GM04503 (cell line): ENCODE data around the gene MRPS30.
"Not testable (repeated sequence)": the region's sequence is repeated elsewhere in the genome, so short reads cannot be mapped to it uniquely, and the experiment has no call there.

Source experiments
- DNase-seq: peaks from one replicate; pipeline ENCODE4 v3.0.0-alpha.2; 2012; ENCODE audit warnings: low read depth

Gene MRPS30

DNA sequence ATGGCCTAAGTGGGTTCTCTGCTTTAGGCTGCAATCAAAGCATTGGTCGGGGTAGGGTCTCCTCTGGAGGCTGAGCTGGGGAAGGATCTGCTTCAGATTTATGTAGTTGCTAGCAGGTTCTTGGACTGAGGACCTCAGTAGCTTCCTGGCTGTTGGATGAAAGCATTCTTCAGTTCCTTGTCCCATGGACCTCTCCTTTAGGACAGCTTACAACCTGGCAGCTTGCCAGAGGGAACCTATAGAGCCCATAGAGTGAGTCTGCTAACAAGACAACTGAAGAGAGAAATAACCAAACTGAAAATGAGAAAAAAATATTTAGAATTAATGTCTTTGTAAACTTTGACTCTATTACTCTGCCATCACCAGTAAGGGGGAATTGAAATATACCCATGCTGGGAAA lies 12.4 kb downstream of the MRPS30 start:
- no peak for DNase-seq

DNA sequence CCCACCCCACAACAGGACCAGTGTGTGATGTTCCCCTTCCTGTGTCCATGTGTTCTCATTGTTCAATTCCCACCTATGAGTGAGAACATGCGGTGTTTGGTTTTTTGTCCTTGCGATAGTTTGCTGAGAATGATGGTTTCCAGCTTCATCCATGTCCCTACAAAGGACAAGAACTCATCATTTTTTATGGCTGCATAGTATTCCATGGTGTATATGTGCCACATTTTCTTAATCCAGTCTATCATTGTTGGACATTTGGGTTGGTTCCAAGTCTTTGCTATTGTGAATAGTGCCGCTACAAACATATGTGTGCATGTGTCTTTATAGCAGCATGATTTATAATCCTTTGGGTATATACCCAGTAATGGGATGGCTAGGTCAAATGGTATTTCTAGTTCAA lies 15.9 kb downstream of the MRPS30 start:
- not testable (repeated sequence) for DNase-seq

DNA sequence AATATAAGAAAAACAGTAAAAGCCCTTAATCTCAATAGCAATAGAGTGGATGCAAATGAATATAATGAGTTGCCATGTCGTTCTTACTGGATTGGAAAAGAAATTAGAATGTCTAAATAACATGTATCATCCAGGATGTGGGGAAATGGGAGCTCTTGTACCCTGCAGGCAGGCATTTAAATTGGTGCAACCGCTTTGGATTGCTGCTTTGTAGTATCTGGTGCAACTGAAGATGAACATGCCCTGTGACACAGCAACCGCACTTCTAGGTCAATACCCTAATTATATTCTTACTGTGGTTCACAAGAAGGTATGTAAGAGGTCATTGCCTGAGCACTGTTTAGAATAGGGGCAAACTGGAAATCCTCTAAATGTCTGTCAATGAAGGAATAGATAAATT lies 18.9 kb downstream of the MRPS30 start:
- no peak for DNase-seq

DNA sequence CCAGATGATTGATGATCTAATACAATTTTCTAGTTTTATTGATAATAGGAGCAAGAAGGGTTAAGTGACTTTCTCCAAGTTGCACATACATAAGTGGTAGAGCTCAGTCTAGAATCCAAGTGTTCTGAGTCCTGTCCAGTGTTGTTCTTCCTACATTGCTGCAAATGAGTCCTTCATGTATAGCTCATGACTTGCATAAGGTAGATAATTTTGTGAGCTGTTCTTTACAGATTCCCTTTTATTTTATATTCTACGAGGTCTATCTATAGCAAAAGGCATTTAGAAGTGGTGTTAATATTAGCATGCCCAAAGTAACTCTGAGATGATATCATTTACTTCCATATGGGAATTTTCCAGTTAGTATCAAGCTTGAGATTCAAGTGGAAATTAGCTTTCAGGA lies 20.0 kb downstream of the MRPS30 start:
- DNase-seq, result no peak

DNA sequence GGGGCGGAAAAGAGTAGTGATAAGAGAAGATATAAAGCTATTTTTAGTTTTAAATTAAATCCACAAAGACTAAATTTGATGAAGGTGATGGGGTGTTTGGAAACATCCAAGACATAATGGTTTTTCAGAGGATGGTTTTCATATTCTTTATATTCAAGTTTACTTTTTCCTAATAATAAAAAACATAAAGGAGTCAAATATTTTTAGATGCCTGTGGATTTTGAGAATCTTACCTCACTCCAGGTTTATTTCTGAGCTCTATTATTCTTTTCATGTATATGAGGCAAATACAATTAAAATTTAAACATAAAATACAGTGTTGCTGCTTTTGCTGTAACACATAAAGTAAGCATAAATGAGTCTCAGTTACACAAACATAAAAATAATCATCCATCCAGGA lies 22.2 kb downstream of the MRPS30 start:
- DNase-seq, result no peak

DNA sequence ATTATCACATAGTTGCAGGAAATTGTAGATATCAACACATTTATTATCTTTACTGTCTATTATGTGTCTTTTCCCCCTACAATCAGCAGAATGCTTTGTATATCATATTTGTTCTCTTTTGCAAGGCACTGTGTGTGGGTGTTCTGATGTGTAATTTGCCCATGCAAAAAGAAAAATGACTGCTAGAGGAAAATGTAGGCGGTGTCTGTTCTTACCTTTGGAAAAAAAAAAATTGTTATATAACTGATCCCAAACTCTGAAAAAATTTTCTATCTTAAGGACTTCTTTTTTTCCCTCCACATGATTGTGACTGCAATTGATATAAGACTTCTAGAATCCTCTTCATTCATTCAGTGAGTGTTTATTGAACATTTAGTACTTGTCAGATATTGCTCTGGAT lies 24.5 kb downstream of the MRPS30 start:
- DNase-seq, result no peak

DNA sequence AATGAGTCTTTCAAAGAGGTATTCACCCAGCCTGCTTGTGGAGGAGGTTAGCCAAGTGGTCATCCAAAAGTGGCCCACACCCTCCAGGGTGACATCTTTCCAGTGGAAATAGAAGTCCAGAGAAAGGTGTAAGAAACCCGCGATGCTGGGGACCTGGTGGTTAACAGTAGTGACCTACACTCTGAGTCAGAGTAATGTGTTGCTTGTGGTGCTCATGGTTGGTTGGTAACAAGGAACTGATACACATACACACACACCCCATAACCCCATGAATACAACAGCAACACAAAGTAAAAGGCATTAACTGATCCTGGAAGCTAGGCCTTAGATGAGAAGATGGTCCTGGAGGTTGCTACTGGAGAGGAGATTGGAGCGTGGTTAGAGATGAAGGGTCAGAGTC lies 26.9 kb downstream of the MRPS30 start:
- no peak for DNase-seq

DNA sequence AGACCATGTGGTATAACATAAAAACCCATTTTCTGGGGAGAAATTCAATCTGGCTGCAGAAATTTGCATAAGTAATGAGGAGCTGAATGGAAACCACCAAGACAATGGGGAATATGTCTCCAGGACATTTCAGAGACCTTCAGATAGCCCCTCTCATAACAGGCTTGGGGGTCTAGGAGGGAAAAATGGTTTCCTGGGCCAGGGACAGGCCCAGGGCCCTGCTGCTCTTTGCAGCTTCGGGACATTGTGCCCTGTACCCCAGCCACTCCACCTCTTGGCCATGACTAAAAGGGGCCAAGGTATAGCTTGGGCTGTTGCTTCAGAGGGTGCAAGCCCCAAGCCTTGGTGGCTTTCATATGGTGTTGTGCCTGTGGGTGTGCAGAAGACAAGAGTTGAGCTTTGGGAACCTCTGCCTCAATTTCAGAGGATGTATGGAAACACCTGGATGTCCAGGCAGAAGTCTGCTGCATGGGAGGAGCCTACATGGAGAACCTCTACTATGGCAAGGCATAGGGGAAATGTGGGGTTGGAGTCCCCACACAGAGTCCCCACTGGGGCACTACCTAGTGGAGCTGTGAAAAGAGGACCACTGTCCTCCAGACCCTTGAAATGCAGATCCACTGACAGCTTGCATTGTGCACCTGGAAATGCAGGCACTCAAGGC lies 30.4 kb downstream of the MRPS30 start:
- no peak for DNase-seq

DNA sequence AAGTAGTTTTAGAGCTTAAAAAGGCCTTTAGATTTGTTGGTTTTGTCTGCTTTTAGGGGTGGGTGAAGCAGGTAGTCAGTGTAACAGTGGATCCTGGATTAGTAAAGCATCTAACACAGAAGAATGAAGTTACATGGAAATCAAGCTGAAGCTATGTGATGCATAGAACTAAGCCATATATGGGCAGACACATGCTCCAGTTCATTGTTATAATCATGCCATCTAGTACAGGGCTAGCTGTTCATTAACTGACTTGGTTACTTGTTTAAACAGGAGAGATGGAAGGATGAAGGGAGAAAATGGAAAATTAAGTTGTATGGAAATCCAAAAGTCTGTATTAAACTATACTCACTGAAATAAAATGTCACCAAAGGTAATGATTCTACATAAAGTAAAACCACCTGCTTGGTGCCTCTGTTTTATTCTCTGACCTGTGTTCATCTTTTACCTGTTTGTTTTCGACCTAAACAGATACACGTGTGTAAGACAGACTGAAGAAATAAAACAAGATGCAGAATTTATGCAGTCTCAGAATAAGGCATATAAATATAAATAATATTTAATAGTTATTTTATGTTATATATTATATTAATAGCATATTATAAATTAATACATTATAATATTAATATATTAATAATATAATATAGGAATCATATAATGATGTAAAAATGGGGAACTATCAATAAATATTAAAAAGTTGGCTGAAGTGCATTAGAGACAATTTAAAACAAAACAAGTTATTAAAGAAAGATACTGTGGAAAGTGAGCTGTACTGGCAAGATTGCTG lies 33.9 kb downstream of the MRPS30 start:
- DNase-seq, result no peak

DNA sequence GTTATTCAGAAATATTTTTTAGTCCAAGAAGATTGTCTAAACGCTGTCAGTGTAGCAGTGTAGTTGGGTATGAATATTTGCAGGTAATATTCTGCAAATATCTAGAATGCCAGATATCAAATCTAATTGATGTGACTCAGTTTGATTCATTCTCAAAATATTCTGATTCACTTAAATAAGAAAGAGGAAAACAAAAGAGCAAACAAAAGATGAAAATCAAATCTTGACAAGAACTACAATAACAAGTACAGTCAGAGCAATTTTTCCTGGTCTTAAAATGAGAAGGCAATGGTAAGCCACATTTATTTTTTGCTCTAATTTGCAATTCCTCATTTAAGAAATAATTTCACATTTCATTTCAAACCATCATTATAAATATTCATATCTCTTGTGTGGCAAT lies 36.0 kb downstream of the MRPS30 start:
- no peak for DNase-seq

DNA sequence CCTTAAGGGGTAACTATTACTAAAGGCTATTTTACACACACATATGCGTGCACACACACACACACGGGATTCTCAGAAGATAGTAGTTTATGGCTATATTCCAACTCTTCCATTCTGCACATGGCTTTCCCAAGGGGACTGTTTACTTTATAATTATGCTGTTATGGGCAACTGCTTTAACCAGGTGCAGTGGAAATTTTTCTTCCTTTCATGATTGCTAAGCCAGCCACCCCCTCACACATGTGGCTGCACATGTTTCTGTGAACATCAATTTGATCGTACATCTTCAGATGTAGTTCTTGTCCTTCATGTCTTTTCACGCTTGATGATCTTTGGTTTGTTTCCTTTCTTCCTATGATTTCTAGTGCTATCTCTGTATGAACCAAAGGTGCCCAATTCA lies 37.0 kb downstream of the MRPS30 start:
- no peak for DNase-seq

DNA sequence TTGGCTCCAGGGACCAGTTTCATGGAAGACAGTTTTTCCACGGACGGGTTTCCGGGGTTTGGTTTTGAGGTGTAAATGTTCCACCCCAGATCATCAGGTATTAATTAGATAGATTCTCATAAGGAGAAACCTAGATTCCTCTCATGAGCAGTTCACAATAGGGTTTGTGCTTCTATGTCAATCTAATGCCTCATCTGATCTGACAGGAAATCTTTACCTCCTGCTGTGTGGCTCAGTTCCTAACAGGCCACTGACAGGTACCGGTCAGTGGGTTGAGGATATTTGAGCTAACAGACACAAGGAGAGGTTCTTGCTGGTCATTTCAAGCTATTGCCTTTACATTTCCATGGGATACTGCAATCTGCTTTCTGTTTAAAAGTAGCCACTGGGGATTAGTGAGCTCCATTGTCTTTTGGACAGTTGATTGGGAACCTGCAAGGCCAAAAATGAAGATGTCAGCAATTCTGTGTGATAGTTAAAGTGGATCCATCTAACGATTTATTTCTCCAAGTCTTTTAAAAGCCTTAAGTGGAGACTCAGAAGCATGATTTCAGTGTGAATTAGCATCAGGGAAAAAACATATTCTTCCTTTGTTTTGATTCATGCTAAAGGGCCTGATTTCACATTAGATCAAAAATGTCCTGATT lies 38.6 kb downstream of the MRPS30 start:
- DNase-seq, result no peak

DNA sequence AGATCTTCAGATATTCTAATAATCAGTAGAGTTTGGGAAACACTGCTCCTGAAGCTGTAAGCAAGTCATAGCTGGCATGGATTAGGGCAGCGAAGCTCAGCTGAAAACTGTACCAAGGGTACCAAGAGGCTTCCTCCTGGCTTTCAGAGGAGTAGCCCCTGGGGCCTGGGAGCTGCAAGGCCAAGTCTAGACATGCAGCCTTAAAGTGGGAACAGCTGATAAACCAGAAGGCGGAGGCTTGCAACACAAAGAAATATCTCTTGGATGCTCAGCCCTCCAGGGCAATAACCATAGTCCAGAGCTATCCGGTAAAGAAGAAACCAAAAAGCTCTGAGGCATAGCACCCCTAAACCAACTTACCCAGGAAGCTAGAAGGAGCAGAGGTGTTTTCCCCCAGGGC lies 51.5 kb downstream of the MRPS30 start:
- no peak for DNase-seq

DNA sequence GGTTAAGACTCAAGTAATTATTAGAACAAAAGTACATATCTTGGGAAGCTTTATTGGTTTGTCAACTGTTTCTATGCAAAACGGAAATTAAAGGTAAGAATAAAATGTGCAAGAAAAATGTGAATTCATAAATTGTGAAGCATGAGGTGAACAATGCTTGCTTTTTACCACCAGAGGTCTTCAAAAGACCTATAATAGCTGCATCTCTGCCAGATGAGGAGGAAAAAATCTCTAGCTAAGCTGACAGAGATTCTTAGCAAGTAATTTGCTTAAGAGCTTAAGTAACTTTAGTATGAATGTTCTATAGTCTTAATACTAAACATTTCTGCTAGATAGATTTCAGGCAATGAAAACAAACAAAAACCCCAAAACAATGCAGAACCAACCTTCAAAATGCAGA lies 54.1 kb downstream of the MRPS30 start:
- DNase-seq, result no peak
